ENCODE results near the gene ACYP2.

Gene ACYP2

DNA sequence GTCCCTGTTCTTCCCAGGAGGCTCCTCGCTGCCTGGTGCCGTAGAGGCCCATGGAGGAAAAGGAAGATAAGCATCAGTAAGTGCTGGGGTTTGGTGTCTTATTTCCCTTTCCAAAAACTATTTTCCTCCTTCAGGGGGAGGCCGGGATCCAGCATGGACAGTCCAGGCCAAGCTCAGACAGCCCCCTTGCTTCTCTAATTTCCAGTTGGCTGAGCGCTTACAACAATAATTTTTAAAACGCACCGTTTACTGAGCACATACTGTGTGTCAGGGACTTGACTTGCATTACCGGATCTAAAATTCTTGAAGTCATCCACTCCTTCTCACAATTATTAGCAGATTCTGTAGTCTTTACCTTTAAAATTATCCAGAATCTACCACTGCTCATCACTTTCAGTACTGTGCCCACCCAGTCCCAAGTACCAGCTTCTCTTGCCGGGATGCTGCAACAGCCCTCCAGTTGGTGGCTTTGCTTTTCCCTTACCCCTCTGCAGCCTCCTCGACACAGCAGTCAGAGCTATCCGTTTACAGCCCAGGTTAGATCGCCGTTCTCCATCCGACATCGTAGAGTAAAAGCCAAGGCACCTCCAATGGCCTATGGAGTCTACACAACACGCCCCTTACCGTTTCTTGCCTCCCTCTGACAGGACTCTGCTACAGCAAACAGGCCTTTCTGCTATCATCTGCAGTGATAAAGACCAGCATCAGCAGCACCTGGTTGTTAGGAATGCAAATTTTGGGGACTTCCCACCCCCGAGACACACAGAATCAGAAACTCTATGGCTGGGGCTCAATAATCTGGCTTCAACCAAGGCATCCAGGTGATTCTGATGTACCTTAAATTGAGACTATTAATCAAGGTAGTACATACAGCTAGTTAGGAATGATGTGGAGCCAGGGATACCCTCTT is 215.8 kb downstream of the ACYP2 start:
- no peak for DNase-seq

DNA sequence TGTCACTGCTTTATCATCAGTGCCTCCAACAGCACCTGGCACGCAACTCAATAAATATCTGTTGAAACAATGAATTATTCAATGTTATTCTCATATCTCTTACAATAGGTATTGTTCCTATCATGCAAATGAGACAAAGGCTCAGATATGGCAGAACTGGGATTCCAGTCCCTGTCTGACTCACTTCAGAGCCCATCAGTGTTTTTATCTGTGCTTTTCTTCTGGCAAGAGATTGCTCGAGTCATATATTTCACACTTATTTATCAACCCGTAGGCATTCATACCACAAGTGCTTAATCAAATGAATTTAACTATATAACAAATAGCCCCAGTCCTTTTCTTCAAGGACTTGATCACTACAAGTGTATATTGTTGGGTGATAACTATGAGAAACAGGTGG is 217.0 kb downstream of the ACYP2 start:
- DNase-seq: no peak

GRCh38 chr2:54336136-54336976 is 220.9 kb downstream of the ACYP2 start:
- no peak for DNase-seq

GRCh38 chr2:54336977-54337255 is 221.5 kb downstream of the ACYP2 start:
- DNase-seq: no peak

DNA sequence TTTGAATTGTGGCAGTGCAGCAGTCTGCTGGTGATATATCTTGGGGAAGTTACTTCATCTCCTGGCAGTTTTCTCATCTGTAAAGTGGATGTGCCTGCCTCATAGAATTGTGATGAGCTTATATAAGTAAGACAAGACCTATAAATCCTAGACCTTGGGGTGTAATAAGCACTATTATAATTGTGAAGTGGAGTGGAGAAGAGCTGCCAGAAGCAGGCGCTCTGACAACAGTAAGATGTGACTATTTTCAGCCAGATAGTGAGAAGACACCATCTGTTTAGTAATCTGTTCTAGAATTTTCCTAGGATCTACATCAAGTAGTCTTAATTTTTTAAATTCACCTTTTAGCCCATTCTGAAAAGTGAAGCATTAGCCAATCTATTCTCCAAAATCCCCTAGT is 226.2 kb downstream of the ACYP2 start:
- DNase-seq: no peak

- DNase-seq: no peak
Observed at GRCh38 chr2:54342603-54343002, 227.2 kb downstream of the ACYP2 start.

DNA sequence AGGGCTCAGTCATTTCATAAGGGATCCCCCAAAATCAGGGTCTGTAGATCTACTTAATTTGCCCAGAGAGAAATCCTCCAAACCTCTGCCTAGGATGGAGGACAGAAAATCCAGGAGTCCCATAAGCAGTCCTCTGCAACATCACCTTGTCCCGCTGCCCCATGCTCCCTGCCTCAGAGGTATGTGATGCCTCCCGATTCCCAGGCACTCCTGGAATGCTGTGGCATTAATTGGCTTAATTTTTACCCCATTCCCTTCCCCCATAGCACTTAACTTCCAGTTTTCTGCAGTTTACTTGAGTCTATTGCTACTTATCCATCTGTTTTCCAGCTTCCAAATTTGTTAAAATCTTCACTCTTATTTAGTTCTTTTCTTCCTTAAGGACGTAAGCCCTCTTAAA is 232.2 kb downstream of the ACYP2 start:
- no peak for DNase-seq

- no peak for DNase-seq
Observed at GRCh38 chr2:54348646-54349045, 233.2 kb downstream of the ACYP2 start.

DNA sequence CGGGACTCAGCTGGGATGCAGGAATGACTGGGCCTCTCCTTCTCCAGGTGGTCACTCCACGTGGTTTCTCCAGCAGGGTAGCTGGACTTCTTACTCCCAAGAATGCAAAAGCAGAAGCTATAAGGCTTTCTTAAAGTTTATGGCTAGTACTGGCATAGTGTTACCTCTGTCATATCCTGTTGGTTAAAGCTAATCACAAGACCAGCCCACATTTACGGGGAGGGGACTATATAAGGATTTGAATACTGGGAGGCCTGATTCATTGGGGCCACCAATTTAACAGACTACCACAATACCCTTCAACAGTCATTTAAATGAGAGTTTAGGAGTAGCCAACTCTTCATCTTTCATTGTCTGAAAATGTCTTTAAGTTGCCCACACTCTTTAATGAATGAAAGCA is 235.0 kb downstream of the ACYP2 start:
- DNase-seq: no peak

DNA sequence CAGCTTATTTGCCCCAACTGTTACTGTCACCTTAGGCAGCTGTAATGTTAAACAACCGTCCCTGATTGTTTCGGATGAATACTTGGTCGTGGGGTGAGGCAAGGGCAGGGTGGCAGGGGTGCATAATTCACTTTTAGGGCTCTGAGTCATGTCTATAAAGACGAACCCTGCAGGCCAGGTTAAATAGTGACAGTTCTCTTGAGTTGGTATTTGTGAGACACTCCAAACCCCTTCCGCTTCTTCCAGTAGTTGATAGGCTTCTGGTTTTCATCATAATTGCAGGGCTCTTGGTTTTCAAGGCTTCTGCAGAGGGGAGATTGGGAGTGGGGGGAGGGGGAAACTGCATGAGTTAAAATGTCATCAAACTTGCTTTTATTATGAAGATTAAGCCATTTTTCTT is 237.8 kb downstream of the ACYP2 start:
- DNase-seq: no peak

Data from activated T-cell treated with anti-CD3 and anti-CD28 coated beads for 4 hours (primary cell).